ENCODE results near the gene CAAP1.

The CAAP1 gene

DNA sequence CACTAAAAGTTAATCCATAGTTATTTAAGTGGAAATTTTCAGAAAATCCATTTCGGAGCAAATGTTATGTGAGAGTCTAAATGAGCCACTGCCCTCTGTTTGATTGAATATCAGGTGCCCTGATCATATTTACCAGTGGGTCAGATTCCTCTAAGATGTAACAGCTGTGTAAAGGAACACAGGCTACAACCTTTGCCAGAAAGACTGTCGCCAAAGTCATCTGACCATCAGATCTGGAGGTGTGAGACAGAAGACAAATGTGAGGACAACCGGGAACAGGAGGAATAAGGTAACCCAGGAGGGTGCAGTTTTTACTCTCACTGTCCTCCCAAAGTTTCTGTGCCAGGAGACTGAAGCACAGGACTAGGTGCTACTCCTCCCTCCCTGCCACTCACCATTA lies 90.8 kb downstream of the CAAP1 start:
- Mint-ChIP-seq H3K36me3 (no peaks in the 10 kb centered on the region), H3K27ac (no peak overlapping the region), H3K4me3 (no peak overlapping the region), H3K9me3 (ENCODE audit: low read depth) (no peaks in the 10 kb centered on the region), H3K4me1 (ENCODE audit: low read depth) (no peaks in the 10 kb centered on the region), H3K27me3 (no peaks in the 10 kb centered on the region)

- no peaks in the 10 kb centered on the region for H3K27me3 Mint-ChIP-seq
- no peak overlapping the region for H3K4me3 Mint-ChIP-seq
- no peaks in the 10 kb centered on the region for H3K36me3 Mint-ChIP-seq
- H3K9me3 Mint-ChIP-seq (ENCODE audit: low read depth) = no peaks in the 10 kb centered on the region
- no peaks in the 10 kb centered on the region for H3K4me1 Mint-ChIP-seq (ENCODE audit: low read depth)
- H3K27ac Mint-ChIP-seq = no peak overlapping the region
Observed at GRCh38 chr9:26800322-26800721, 92.3 kb downstream of the CAAP1 start.

DNA sequence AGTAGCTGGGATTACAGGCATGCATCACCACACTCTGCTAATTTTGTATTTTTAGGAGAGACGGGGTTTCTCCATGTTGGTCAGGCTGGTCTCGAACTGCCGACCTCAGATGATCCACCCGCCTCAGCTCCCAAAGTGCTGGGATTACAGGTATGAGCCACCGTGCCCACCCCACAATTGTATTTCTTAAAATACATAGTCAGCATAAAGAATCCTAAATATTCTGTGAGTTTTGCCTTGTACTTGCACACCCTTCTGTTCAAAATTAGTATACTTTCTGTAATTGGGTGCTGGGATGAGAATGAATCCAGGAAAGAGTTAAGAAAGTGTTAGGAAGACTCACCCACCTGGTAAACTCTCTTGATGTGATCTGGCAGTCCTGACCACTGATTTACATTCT lies 101.3 kb downstream of the CAAP1 start:
- H3K27me3 Mint-ChIP-seq = peaks cover 8% of the 10 kb centered on the region
- peaks cover 6% of the 10 kb centered on the region for H3K36me3 Mint-ChIP-seq
- H3K27ac Mint-ChIP-seq = no peak overlapping the region
- no peaks in the 10 kb centered on the region for H3K4me1 Mint-ChIP-seq (ENCODE audit: low read depth)
- no peak overlapping the region for H3K4me3 Mint-ChIP-seq
- H3K9me3 Mint-ChIP-seq (ENCODE audit: low read depth) = peaks cover 10% of the 10 kb centered on the region

Data from activated naive CD8-positive, alpha-beta T cell (primary cell).